RWPE1 (cell line): ENCODE measurements around the gene COA4.
"Not testable (repeated sequence)": the region's sequence is repeated elsewhere in the genome, so short reads cannot be mapped to it uniquely, and the experiment has no call there.

Source experiments
- CTCF ChIA-PET: fragments of 350-600 bp; sonication (Branson Sonifier 250); formaldehyde crosslinking; extraction: SDS; loops from one replicate; lab custom pipeline; 2021; lab: Yijun Ruan, JAX
- POLR2A ChIA-PET: fragments of 400-600 bp; formaldehyde crosslinking; extraction: SDS; loops from one replicate; lab custom pipeline; 2020; ENCODE audit warnings: antibody characterized with exemption; ENCODE audit not compliant: low non-redundant PET; lab: Yijun Ruan, JAX
- DNase-seq: peaks from one replicate; pipeline ENCODE4 v3.0.0; 2012; ENCODE audit warnings: low spot score
- H3K27ac ChIP-seq: fragments of 450-650 bp; 2 replicates; pipeline ENCODE4 v1.5.1; 2017
- TF ChIP-seq, protein P1 (sequence below): fragments of 450-650 bp; conservative IDR thresholded peaks from 2 replicates; pipeline ENCODE4 v1.5.1; 2017; ENCODE audit warnings: low read depth, mild to moderate bottlenecking

The COA4 gene

DNA sequence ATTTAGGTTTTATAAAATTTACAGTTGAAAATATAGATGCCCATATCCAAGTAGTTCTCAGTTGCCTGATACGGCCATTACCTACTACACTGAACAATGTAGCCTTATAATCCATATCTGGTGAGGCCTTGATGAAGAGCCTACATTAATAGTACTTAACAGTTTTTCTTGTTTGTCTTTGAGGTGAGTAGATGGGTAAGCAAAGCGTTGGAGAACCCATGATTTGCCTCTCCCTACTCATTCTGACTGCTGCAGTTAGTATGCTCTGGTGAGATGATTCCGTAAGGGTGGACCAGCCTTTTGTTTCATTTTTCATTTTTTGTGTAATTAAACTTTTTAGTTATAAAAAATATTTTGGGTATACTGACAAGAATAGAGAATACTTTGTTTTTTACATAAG is 11.6 kb upstream of the COA4 start:
- ChIA-PET POLR2A (no interaction called here), CTCF (no interaction called here)
- DNase-seq, result no peak
- TF ChIP-seq, protein P1, sequence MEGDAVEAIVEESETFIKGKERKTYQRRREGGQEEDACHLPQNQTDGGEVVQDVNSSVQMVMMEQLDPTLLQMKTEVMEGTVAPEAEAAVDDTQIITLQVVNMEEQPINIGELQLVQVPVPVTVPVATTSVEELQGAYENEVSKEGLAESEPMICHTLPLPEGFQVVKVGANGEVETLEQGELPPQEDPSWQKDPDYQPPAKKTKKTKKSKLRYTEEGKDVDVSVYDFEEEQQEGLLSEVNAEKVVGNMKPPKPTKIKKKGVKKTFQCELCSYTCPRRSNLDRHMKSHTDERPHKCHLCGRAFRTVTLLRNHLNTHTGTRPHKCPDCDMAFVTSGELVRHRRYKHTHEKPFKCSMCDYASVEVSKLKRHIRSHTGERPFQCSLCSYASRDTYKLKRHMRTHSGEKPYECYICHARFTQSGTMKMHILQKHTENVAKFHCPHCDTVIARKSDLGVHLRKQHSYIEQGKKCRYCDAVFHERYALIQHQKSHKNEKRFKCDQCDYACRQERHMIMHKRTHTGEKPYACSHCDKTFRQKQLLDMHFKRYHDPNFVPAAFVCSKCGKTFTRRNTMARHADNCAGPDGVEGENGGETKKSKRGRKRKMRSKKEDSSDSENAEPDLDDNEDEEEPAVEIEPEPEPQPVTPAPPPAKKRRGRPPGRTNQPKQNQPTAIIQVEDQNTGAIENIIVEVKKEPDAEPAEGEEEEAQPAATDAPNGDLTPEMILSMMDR, result no peak
- H3K27ac ChIP-seq, result no peak overlapping the region

DNA sequence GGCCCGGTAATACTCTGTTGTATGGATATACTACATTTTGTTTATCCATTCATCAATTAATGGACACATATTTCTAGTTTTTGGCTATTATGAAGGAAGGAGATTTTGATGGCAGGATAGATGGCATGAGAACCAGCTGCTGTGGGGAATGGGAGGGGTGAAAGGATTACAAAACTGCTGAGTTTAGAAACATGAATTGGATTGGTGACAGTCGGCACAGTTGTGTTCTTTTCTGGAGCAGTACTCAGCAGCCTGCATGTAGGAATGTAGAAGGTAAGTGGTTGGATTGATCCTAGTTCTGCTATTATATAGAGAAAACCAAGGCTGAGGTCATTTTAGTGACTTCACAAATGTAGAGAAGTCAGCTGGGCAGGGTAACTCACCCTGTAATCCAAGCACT is 7.2 kb upstream of the COA4 start:
- H3K27ac ChIP-seq, result no peak overlapping the region
- ChIA-PET POLR2A (no interaction called here), CTCF (no interaction called here)
- TF ChIP-seq, protein P1, result no peak
- no peak for DNase-seq

DNA sequence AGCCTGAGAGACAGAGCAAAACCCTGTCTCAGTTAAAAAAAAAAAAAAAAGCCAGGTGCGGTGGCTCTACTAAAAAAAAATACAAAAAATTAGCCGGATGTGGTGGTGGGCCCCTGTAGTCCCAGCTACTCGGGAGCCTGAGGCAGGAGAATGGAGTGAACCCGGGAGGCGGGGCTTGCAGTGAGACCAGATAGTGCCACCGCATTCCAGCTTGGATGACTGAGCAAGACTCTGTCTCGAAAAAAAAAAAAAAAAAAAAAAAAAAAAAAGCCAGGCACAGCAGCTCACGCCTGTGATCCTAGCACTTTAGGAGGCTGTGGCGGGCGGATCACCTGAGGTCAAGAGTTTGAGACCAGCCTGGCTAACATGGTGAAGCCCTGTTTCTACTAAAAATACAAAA is 3.8 kb upstream of the COA4 start:
- POLR2A ChIA-PET, H3K27ac ChIP-seq, DNase-seq: not testable (repeated sequence)
- CTCF ChIA-PET, result interaction anchor here (0.6 kb wide), 1 partner anchor 14 kb away, joined by 4 read pairs; no protein-coding TSS in a partner anchor

DNA sequence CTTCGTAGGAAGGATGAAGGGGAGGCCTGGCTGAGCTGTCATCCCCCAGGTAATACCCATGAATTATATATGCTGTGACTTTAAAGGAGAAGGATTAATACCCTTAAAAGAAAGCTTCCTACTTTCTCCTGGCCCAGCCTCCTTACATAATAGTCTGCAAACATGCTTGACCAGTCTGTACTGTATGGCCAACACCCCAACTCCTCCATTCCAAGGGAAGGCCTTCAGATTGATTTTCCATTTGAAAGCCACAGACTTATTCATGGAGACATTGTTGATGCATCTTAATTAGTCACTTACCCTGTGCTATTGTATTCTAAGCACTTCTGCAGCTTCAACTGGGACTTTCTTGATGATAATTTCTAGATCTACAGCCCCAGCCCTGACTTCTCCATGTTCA is 2.1 kb upstream of the COA4 start:
- ChIA-PET POLR2A (no interaction called here), CTCF (interaction anchor here (0.6 kb wide), 2 partner anchors 81 to 358 kb away, joined by 4 to 8 read pairs; no protein-coding TSS in a partner anchor)
- DNase-seq, result no peak
- TF ChIP-seq, protein P1, result no peak
- H3K27ac ChIP-seq, result no peak overlapping the region

DNA sequence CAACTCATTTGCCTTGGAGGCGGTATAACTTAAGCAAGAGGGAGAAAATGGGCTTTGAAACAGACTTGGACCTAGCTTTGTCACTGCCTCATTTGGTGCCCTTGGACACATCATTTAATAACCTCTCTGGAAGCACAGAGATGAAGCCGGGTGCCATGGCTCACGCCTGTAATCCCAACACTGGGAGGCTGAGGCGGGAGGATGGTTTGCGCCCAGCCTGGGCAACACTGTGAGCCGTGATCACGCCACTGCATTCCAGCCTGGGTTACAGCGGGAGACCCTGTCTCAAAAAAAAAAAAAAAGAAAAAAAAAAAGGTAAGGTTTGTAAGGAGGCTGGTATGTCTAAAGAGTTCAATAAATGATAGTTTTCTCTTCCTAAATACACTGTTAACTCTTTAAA is 806 bp downstream of the COA4 start:
- POLR2A ChIA-PET, result no interaction called here
- no peak for DNase-seq
- CTCF ChIA-PET, result interaction anchor here (1.0 kb wide), 1 partner anchor 25 kb away, joined by 6 read pairs; no protein-coding TSS in a partner anchor
- TF ChIP-seq, protein P1, result no peak
- H3K27ac ChIP-seq, result peak overlapping the region; percentile 92

- DNase-seq, result no peak
- TF ChIP-seq, protein P1, result no peak
- CTCF ChIA-PET, result interaction anchor here (1.0 kb wide), 1 partner anchor 26 kb away, joined by 6 read pairs; no protein-coding TSS in a partner anchor
- H3K27ac ChIP-seq, result peak overlapping the region; percentile 92; the same call in 1 of the 2 replicates
- POLR2A ChIA-PET, result no interaction called here
Measured at GRCh38 chr11:73875380-73875779, 1.3 kb downstream of the COA4 start.

DNA sequence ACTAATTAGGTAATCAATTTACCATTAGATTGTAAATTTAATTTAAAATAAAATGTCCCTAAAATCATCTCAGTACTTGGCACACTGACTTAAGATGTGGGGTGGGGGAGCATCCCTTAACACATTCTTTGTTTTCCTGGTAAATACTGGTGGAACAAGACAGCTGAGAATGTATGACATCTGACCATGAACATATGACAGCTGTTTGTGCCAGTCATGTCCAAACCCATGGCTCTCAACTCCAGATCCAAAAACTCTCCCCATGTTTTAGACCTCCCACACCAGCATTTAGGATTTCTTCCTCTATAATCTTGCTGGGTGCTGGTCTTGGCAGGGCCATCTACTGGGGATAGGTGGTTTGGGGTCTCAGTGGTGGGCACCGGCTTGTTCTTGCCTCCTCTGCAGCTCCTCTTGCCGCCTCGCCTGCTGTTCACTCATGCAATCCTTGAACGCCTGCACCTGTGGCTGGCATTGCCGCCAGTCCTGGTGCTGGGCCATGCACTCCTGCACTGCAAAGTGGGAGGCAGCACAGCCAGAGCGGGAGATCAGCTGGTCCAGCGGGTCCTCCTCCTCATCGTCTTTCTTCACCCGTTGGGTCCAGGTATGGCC is 3.8 kb downstream of the COA4 start:
- TF ChIP-seq, protein P1, result no peak
- H3K27ac ChIP-seq, result 0 out of 2 replicates have a peak overlapping the region, but pooled peaks have one; percentile 10
- no peak for DNase-seq
- CTCF ChIA-PET, result no interaction called here
- POLR2A ChIA-PET, result no interaction called here
